Measurements from ENCODE around the gene STPG2. TPM values are rescaled to one million over a fixed set of nuclear protein-coding genes. Genes with fewer than 3 reads are reported as not detected.

STPG2 gene
- total and polyA plus RNA-seq, 10 donors: 0.03 to 2.0 (median 0.67) TPM; not detected in 1

GRCh38 chr4:98126141-98126540 is 17.1 kb downstream of the STPG2 start:
- intact Hi-C loops (cut with DNase I; ENCODE audit: low total_unique reads): no loop called here
- WGBS, 5 donors: 59 to 96% (median 88%) methylated on average over 2 to 3 of the region's 3 CpGs; no CpG with 5 or more reads in 1 of the 5 donors
- TF ChIP-seq POLR2A (IDR thresholded peaks at IDR 0.05) (no peak), CTCF (IDR thresholded peaks at IDR 0.05 in 8 of 11, conservative IDR thresholded peaks at IDR 0.05 in 3 of 11) (no peak)

GRCh38 chr4:98125585-98125984 is 17.7 kb downstream of the STPG2 start:
- Histone ChIP-seq H3K27ac (no peak overlapping the region), H3K4me3 (no peak overlapping the region), H3K4me1 (no peaks in the 10 kb centered on the region), H3K9me3 (peaks cover 0 to 16% (median 1%) of the 10 kb centered on the region in 8 donors), H3K36me3 (no peaks in the 10 kb centered on the region), H3K27me3 (replicated peaks in 1 of 7) (no peaks in the 10 kb centered on the region)
- intact Hi-C loops (cut with DNase I; ENCODE audit: low total_unique reads): no loop called here
- WGBS, 5 donors: 49 to 100% (median 61%) methylated on average over 2 of the region's 2 CpGs; no CpG with 5 or more reads in 1 of the 5 donors
- no peak for DNase-seq
- no peak for TF ChIP-seq POLR2AphosphoS5 (IDR thresholded peaks at IDR 0.05)

More at GRCh38 chr4:98126141-98126540, 17.1 kb downstream of the STPG2 start:
- Histone ChIP-seq H3K27me3 (replicated peaks in 1 of 7) (no peaks in the 10 kb centered on the region), H3K27ac (no peak overlapping the region), H3K4me3 (no peak overlapping the region), H3K4me1 (no peaks in the 10 kb centered on the region), H3K9me3 (peaks cover 0 to 11% (median 0%) of the 10 kb centered on the region in 8 donors), H3K36me3 (no peaks in the 10 kb centered on the region)
- no peak for DNase-seq

GRCh38 chr4:98117363-98117762 is 25.9 kb downstream of the STPG2 start:
- 85 to 100% (median 92%) methylated on average over 2 of the region's 2 CpGs for WGBS, 5 donors
- Histone ChIP-seq H3K4me1 (no peaks in the 10 kb centered on the region), H3K36me3 (no peaks in the 10 kb centered on the region), H3K9me3 (peaks cover 8 to 48% (median 37%) of the 10 kb centered on the region in 8 donors), H3K27ac (no peak overlapping the region), H3K27me3 (replicated peaks in 1 of 7) (no peaks in the 10 kb centered on the region), H3K4me3 (no peak overlapping the region)
- intact Hi-C loops (cut with DNase I; ENCODE audit: low total_unique reads): no loop called here
- no peak for TF ChIP-seq CTCF (IDR thresholded peaks at IDR 0.05 in 8 of 11, conservative IDR thresholded peaks at IDR 0.05 in 3 of 11)
- no peak for DNase-seq

- H3K27me3 ChIP-seq (replicated peaks in 1 of 7): no peaks in the 10 kb centered on the region
- 43 to 48% (median 45%) methylated on average over 3 of the region's 3 CpGs for WGBS, 5 donors
- no peak for DNase-seq
- no peak overlapping the region for H3K4me3 ChIP-seq
- peaks cover 6 to 18% (median 14%) of the 10 kb centered on the region in 8 donors for H3K9me3 ChIP-seq
- H3K27ac ChIP-seq: no peak overlapping the region
- H3K4me1 ChIP-seq: no peaks in the 10 kb centered on the region
- intact Hi-C loops (cut with DNase I; ENCODE audit: low total_unique reads): no loop called here
- no peaks in the 10 kb centered on the region for H3K36me3 ChIP-seq
- TF ChIP-seq CTCF (IDR thresholded peaks at IDR 0.05 in 8 of 11, conservative IDR thresholded peaks at IDR 0.05 in 3 of 11) (peak in 4 of 11 experiments; percentile 11 to 34 (median 20)), POLR2A (IDR thresholded peaks at IDR 0.05) (no peak)
Observed at GRCh38 chr4:98113012-98113411, 30.3 kb downstream of the STPG2 start.

GRCh38 chr4:98110929-98111328 is 32.3 kb downstream of the STPG2 start:
- H3K4me3 ChIP-seq: no peak overlapping the region
- 74 to 89% (median 87%) methylated on average over 2 of the region's 2 CpGs for WGBS, 5 donors
- no peaks in the 10 kb centered on the region for H3K36me3 ChIP-seq
- TF ChIP-seq POLR2A (IDR thresholded peaks at IDR 0.05): no peak
- no peaks in the 10 kb centered on the region for H3K27me3 ChIP-seq (replicated peaks in 1 of 7)
- no peaks in the 10 kb centered on the region for H3K4me1 ChIP-seq
- intact Hi-C loops (cut with DNase I; ENCODE audit: low total_unique reads): no loop called here
- H3K9me3 ChIP-seq: no peaks in the 10 kb centered on the region
- no peak for DNase-seq
- no peak overlapping the region for H3K27ac ChIP-seq

Data from spleen (tissue), 11 donors.